MM.1S (cell line): ENCODE measurements around the gene MAGI1.

Source experiments
- DNase-seq: peaks from one replicate; pipeline ENCODE4 v3.0.0-alpha.2; 2015
- H2AFZ ChIP-seq: fragments of 300-600 bp; sonication (generic); 2 replicates; pipeline ENCODE4 v1.6.0; 2016; ENCODE audit warnings: antibody characterized with exemption, low read length
- H3F3A ChIP-seq: fragments of 300-600 bp; sonication (generic); 2 replicates; pipeline ENCODE4 v1.6.1; 2016; ENCODE audit warnings: mild to moderate bottlenecking, antibody characterized with exemption, low read length, moderate library complexity, mixed read lengths; ENCODE audit not compliant: insufficient read depth
- H3K27ac ChIP-seq: fragments of 300-600 bp; sonication (generic); 2 replicates; pipeline ENCODE4 v1.5.1; 2016; ENCODE audit warnings: mild to moderate bottlenecking, low read length
- H3K27me3 ChIP-seq: fragments of 300-600 bp; sonication (generic); replicated peaks from 2 replicates; pipeline ENCODE4 v1.6.0; 2016; ENCODE audit warnings: low read length; ENCODE audit not compliant: insufficient read depth
- H3K36me3 ChIP-seq: fragments of 300-600 bp; sonication (generic); replicated peaks from 2 replicates; pipeline ENCODE4 v1.6.1; 2016; ENCODE audit warnings: mild to moderate bottlenecking, low read length, mixed read lengths; ENCODE audit not compliant: insufficient read depth
- H3K4me1 ChIP-seq: fragments of 300-600 bp; sonication (generic); 2 replicates; pipeline ENCODE4 v1.6.1; 2016; ENCODE audit warnings: low read length, mixed read lengths
- H3K4me2 ChIP-seq: fragments of 300-600 bp; sonication (generic); 2 replicates; pipeline ENCODE4 v1.6.0; 2016; ENCODE audit warnings: low read depth, low read length
- H3K4me3 ChIP-seq: fragments of 300-600 bp; sonication (generic); 2 replicates; pipeline ENCODE4 v1.5.1; 2016; ENCODE audit warnings: low read length, mixed read lengths
- H3K79me2 ChIP-seq: fragments of 300-600 bp; sonication (generic); 2 replicates; pipeline ENCODE4 v1.6.1; 2016; ENCODE audit warnings: mixed run types, low read length, mixed read lengths
- H3K9ac ChIP-seq: fragments of 300-600 bp; sonication (generic); 2 replicates; pipeline ENCODE4 v1.6.1; 2016; ENCODE audit warnings: low read length, mixed read lengths
- H3K9me2 ChIP-seq: fragments of 300-600 bp; sonication (generic); replicated peaks from 2 replicates; pipeline ENCODE4 v1.6.1; 2016; ENCODE audit warnings: mild to moderate bottlenecking, low read length, mixed read lengths; ENCODE audit not compliant: insufficient read depth
- H3K9me3 ChIP-seq: fragments of 300-600 bp; sonication (generic); replicated peaks from 2 replicates; pipeline ENCODE4 v1.6.1; 2016; ENCODE audit warnings: mild to moderate bottlenecking, low read length, mixed read lengths; ENCODE audit not compliant: insufficient read depth
- H4K20me1 ChIP-seq: fragments of 300-600 bp; sonication (generic); 2 replicates; pipeline ENCODE4 v1.6.1; 2016; ENCODE audit warnings: mild to moderate bottlenecking, low read length, moderate library complexity, mixed read lengths; ENCODE audit not compliant: insufficient read depth
- EZH2 ChIP-seq: fragments of 300-600 bp; sonication (generic); optimal IDR thresholded peaks from 2 replicates; pipeline ENCODE3; 2017; ENCODE audit warnings: low read depth, mild to moderate bottlenecking, antibody characterized with exemption, low read length, mixed read lengths
- EZH2phosphoT487 ChIP-seq: fragments of 300-600 bp; sonication (generic); IDR thresholded peaks from 2 replicates; pipeline ENCODE4 v1.6.1; 2018; ENCODE audit warnings: antibody characterized with exemption, low read length
- TF ChIP-seq, protein P1 (sequence below): fragments of 300-600 bp; sonication (generic); IDR thresholded peaks from 2 replicates; pipeline ENCODE4 v1.5.1; 2016; ENCODE audit warnings: antibody characterized with exemption, low read length, mixed read lengths

The MAGI1 gene

DNA sequence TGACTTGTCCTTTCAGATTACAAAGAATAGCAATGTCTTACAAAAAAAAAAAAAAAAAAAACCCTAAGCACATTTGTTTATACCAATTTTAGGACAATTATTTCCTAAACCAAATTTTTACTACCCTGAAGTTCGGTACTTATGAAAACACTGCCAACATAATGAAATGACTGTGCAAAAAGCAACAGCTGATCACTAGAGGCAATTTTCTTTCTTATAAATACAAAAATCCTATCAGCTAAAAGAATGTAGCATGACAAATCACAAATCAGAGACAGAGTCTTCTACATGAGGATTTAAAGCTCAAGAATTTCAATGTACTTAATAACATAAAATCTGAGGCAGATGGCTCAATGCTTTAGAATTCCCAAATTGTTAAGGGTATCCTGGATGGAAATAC lies 191.8 kb downstream of the MAGI1 start:
- Histone ChIP-seq H3K9me3 (no peaks in the 10 kb centered on the region), H3K79me2 (no peaks in the 10 kb centered on the region), H3K4me3 (no peak overlapping the region), H3K9ac (no peak overlapping the region), H3K4me2 (no peak overlapping the region), H3F3A (no peaks in the 10 kb centered on the region), H2AFZ (no peak overlapping the region), H3K36me3 (no peaks in the 10 kb centered on the region), H3K27me3 (no peaks in the 10 kb centered on the region), H3K9me2 (no peaks in the 10 kb centered on the region), H4K20me1 (no peaks in the 10 kb centered on the region), H3K27ac (no peak overlapping the region), H3K4me1 (peaks cover 4% of the 10 kb centered on the region; the same call in 1 of the 2 replicates)
- no peak for TF ChIP-seq EZH2
- TF ChIP-seq, protein P1, sequence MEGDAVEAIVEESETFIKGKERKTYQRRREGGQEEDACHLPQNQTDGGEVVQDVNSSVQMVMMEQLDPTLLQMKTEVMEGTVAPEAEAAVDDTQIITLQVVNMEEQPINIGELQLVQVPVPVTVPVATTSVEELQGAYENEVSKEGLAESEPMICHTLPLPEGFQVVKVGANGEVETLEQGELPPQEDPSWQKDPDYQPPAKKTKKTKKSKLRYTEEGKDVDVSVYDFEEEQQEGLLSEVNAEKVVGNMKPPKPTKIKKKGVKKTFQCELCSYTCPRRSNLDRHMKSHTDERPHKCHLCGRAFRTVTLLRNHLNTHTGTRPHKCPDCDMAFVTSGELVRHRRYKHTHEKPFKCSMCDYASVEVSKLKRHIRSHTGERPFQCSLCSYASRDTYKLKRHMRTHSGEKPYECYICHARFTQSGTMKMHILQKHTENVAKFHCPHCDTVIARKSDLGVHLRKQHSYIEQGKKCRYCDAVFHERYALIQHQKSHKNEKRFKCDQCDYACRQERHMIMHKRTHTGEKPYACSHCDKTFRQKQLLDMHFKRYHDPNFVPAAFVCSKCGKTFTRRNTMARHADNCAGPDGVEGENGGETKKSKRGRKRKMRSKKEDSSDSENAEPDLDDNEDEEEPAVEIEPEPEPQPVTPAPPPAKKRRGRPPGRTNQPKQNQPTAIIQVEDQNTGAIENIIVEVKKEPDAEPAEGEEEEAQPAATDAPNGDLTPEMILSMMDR = no peak
- TF ChIP-seq EZH2phosphoT487 = no peak
- DNase-seq = no peak

- Histone ChIP-seq H3K4me1 (peaks cover 4% of the 10 kb centered on the region; the same call in 1 of the 2 replicates), H3K36me3 (no peaks in the 10 kb centered on the region), H2AFZ (no peak overlapping the region), H3K4me3 (no peak overlapping the region), H3K9ac (no peak overlapping the region), H3K27me3 (no peaks in the 10 kb centered on the region), H3F3A (no peaks in the 10 kb centered on the region), H3K4me2 (no peak overlapping the region), H3K27ac (no peak overlapping the region), H4K20me1 (no peaks in the 10 kb centered on the region), H3K9me2 (no peaks in the 10 kb centered on the region), H3K79me2 (no peaks in the 10 kb centered on the region), H3K9me3 (no peaks in the 10 kb centered on the region)
- TF ChIP-seq, protein P1 = no peak
- TF ChIP-seq EZH2 = no peak
- no peak for TF ChIP-seq EZH2phosphoT487
- no peak for DNase-seq
These were observed 194.3 kb downstream of the MAGI1 start for GRCh38 chr3:65844370-65844769.

GRCh38 chr3:65843732-65844131 lies 195.0 kb downstream of the MAGI1 start:
- Histone ChIP-seq H3K4me2 (no peak overlapping the region), H2AFZ (no peak overlapping the region), H4K20me1 (no peaks in the 10 kb centered on the region), H3K4me1 (peaks cover 4% of the 10 kb centered on the region; the same call in 1 of the 2 replicates), H3F3A (no peaks in the 10 kb centered on the region), H3K36me3 (no peaks in the 10 kb centered on the region), H3K9me3 (no peaks in the 10 kb centered on the region), H3K27ac (no peak overlapping the region), H3K27me3 (no peaks in the 10 kb centered on the region), H3K9me2 (no peaks in the 10 kb centered on the region), H3K9ac (no peak overlapping the region), H3K79me2 (no peaks in the 10 kb centered on the region), H3K4me3 (no peak overlapping the region)
- TF ChIP-seq EZH2 = no peak
- TF ChIP-seq, protein P1 = no peak
- no peak for TF ChIP-seq EZH2phosphoT487
- peak; percentile 8 for DNase-seq
